Parathyroid adenoma (tissue), 2 donors: ENCODE results near the gene FXR2.

ENCODE experiments used
- H2AFZ ChIP-seq: fragments of 300-600 bp; sonication (generic); one replicate; pipeline ENCODE4 v1.7.0; 2017; ENCODE audit warnings: antibody characterized with exemption, mild to moderate bottlenecking
- H3K27ac ChIP-seq: fragments of 300-600 bp; sonication (generic); one replicate; pipeline ENCODE4 v1.7.0; 2017
- H3K27me3 ChIP-seq: fragments of 300-600 bp; sonication (generic); one replicate; pipeline ENCODE4 v1.7.0; 2017; ENCODE audit warnings: low read length; ENCODE audit not compliant: control insufficient read depth, insufficient read depth
- H3K36me3 ChIP-seq: fragments of 300-600 bp; sonication (generic); one replicate; pipeline ENCODE4 v1.7.0; 2017; ENCODE audit warnings: low read length; ENCODE audit not compliant: control insufficient read depth, insufficient read depth
- H3K4me1 ChIP-seq: fragments of 300-600 bp; sonication (generic); one replicate; pipeline ENCODE4 v1.7.0; 2017; ENCODE audit warnings: control low read depth
- H3K4me2 ChIP-seq: fragments of 300-600 bp; sonication (generic); one replicate; pipeline ENCODE4 v1.7.0; 2017; ENCODE audit warnings: low read length
- H3K4me3 ChIP-seq: fragments of 300-600 bp; sonication (generic); one replicate; pipeline ENCODE4 v1.7.0; 2017; ENCODE audit warnings: low read depth, low read length
- H3K79me2 ChIP-seq: fragments of 300-600 bp; sonication (generic); one replicate; pipeline ENCODE4 v1.7.0; 2017; ENCODE audit warnings: control low read depth
- H3K9ac ChIP-seq: fragments of 300-600 bp; sonication (generic); one replicate; pipeline ENCODE4 v1.7.0; 2017; ENCODE audit warnings: mild to moderate bottlenecking
- H3K9me3 ChIP-seq: fragments of 300-600 bp; sonication (generic); one replicate; pipeline ENCODE4 v1.7.0; 2017; ENCODE audit warnings: low read length; ENCODE audit not compliant: control insufficient read depth
- TF ChIP-seq, protein P1 (sequence below): fragments of 300-600 bp; sonication (generic); IDR thresholded peaks from one replicate; pipeline ENCODE4 v1.7.0; 2017; ENCODE audit warnings: antibody characterized with exemption, mild to moderate bottlenecking
- donor health status: primary hyperparathyroidism.

FXR2 gene

GRCh38 chr17:7614425-7615264 lies at the start of gene FXR2:
FXR2 (minus strand) TSS chr17:7614897; CDS start chr17:7614532, 365 bp downstream.
- no peaks in the 10 kb centered on the region for H3K27me3 ChIP-seq
- H3K27ac ChIP-seq, result peak within 1 kb of the TSS; percentile 80
- no peaks in the 10 kb centered on the region for H3K9me3 ChIP-seq
- peaks cover 8% of the 10 kb centered on the region for H3K4me1 ChIP-seq
- H3K36me3 ChIP-seq, result no peaks in the 10 kb centered on the region
- TF ChIP-seq, protein P1, sequence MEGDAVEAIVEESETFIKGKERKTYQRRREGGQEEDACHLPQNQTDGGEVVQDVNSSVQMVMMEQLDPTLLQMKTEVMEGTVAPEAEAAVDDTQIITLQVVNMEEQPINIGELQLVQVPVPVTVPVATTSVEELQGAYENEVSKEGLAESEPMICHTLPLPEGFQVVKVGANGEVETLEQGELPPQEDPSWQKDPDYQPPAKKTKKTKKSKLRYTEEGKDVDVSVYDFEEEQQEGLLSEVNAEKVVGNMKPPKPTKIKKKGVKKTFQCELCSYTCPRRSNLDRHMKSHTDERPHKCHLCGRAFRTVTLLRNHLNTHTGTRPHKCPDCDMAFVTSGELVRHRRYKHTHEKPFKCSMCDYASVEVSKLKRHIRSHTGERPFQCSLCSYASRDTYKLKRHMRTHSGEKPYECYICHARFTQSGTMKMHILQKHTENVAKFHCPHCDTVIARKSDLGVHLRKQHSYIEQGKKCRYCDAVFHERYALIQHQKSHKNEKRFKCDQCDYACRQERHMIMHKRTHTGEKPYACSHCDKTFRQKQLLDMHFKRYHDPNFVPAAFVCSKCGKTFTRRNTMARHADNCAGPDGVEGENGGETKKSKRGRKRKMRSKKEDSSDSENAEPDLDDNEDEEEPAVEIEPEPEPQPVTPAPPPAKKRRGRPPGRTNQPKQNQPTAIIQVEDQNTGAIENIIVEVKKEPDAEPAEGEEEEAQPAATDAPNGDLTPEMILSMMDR, result peak; percentile 88
- peaks cover 37% of the 10 kb centered on the region for H3K79me2 ChIP-seq
- H2AFZ ChIP-seq, result peak within 1 kb of the TSS; percentile 87
- H3K9ac ChIP-seq, result peak within 1 kb of the TSS; percentile 39
- peak within 1 kb of the TSS; percentile 84 for H3K4me3 ChIP-seq
- peak within 1 kb of the TSS; percentile 81 for H3K4me2 ChIP-seq

- no peaks in the 10 kb centered on the region for H3K79me2 ChIP-seq
- H3K27me3 ChIP-seq, result no peaks in the 10 kb centered on the region
- no peak overlapping the region for H3K27ac ChIP-seq
- no peak overlapping the region for H3K4me3 ChIP-seq
- H3K36me3 ChIP-seq, result no peaks in the 10 kb centered on the region
- H3K9me3 ChIP-seq, result no peaks in the 10 kb centered on the region
- no peak overlapping the region for H3K4me2 ChIP-seq
- TF ChIP-seq, protein P1, result no peak
- no peak overlapping the region for H2AFZ ChIP-seq
- H3K9ac ChIP-seq, result no peak overlapping the region
- H3K4me1 ChIP-seq, result no peaks in the 10 kb centered on the region
These were observed 42.4 kb upstream of the FXR2 start for GRCh38 chr17:7656958-7657609.

- Histone ChIP-seq H3K79me2 (no peaks in the 10 kb centered on the region), H3K36me3 (no peaks in the 10 kb centered on the region), H3K9me3 (no peaks in the 10 kb centered on the region), H3K27me3 (no peaks in the 10 kb centered on the region), H3K4me2 (no peak overlapping the region), H3K9ac (no peak overlapping the region), H3K4me3 (no peak overlapping the region), H3K4me1 (peaks cover 1% of the 10 kb centered on the region), H3K27ac (no peak overlapping the region), H2AFZ (no peak overlapping the region)
- TF ChIP-seq, protein P1, result no peak
These were observed 40.8 kb upstream of the FXR2 start for GRCh38 chr17:7655541-7655840.

GRCh38 chr17:7654832-7655540 lies 40.3 kb upstream of the FXR2 start:
- H3K9me3 ChIP-seq, result no peaks in the 10 kb centered on the region
- H3K4me1 ChIP-seq, result peaks cover 3% of the 10 kb centered on the region
- H3K36me3 ChIP-seq, result no peaks in the 10 kb centered on the region
- H3K79me2 ChIP-seq, result no peaks in the 10 kb centered on the region
- H3K4me3 ChIP-seq, result no peak overlapping the region
- TF ChIP-seq, protein P1, result no peak
- H3K4me2 ChIP-seq, result no peak overlapping the region
- no peaks in the 10 kb centered on the region for H3K27me3 ChIP-seq
- no peak overlapping the region for H3K9ac ChIP-seq
- no peak overlapping the region for H2AFZ ChIP-seq
- H3K27ac ChIP-seq, result no peak overlapping the region
